ENCODE results near the gene SYNPO2L.

Gene SYNPO2L

GRCh38 chr10:73609116-73609515 lies 46.7 kb downstream of the SYNPO2L start:
- no peaks in the 10 kb centered on the region for H3K27me3 Mint-ChIP-seq (ENCODE audit: low read depth, poor library complexity)

DNA sequence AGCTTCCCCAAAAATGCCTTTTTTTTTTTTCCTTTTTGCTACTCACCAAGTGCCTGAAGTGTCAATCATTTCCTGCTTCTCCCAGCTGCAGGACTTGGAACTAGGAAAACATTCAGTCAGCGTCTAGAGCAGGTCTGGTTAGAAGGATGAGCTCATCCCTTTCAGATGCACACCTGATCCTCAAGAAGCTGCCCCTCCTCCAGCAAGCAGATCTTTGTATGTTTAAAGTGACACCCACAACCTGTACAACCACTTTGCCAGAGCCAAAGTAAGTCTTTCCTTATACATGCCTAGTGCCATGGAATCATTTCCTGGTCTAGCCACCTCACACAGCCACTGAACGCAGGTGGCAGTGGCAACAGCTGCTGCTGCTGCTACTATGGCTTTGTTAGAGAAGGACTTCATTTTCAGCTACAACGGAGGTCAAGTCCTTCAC lies 54.3 kb downstream of the SYNPO2L start:
- no peaks in the 10 kb centered on the region for H3K27me3 Mint-ChIP-seq (ENCODE audit: low read depth, poor library complexity)
- no peak for DNase-seq
- H3K4me1 Mint-ChIP-seq = peaks cover 10% of the 10 kb centered on the region
- no peak for TF ChIP-seq CTCF (IDR thresholded peaks at IDR 0.05)
- H3K36me3 Mint-ChIP-seq (ENCODE audit: low read depth) = peaks cover 40% of the 10 kb centered on the region
- H3K9me3 Mint-ChIP-seq = no peaks in the 10 kb centered on the region
- H3K4me3 Mint-ChIP-seq = no peak overlapping the region
- peak overlapping the region; percentile 17 for H3K27ac Mint-ChIP-seq

More at GRCh38 chr10:73609116-73609515, 46.7 kb downstream of the SYNPO2L start:
- no peaks in the 10 kb centered on the region for H3K9me3 Mint-ChIP-seq
- H3K36me3 Mint-ChIP-seq (ENCODE audit: low read depth) = peaks cover 25% of the 10 kb centered on the region
- H3K4me1 Mint-ChIP-seq = no peaks in the 10 kb centered on the region
- no peak overlapping the region for H3K27ac Mint-ChIP-seq
- no peak overlapping the region for H3K4me3 Mint-ChIP-seq
- no peak for DNase-seq
- TF ChIP-seq CTCF (IDR thresholded peaks at IDR 0.05) = no peak

GRCh38 chr10:73597346-73597745 lies 58.5 kb downstream of the SYNPO2L start:
- no peak for DNase-seq
- Mint-ChIP-seq H3K36me3 (ENCODE audit: low read depth) (peaks cover 15% of the 10 kb centered on the region), H3K4me3 (no peak overlapping the region), H3K27me3 (ENCODE audit: low read depth, poor library complexity) (no peaks in the 10 kb centered on the region), H3K27ac (no peak overlapping the region), H3K4me1 (peaks cover 21% of the 10 kb centered on the region), H3K9me3 (no peaks in the 10 kb centered on the region)
- no peak for TF ChIP-seq CTCF (IDR thresholded peaks at IDR 0.05)

Data from nephron progenitor cell (in vitro differentiated cells).